Measurements from ENCODE around the gene HSPA1B. TPM values are rescaled to one million over a fixed set of nuclear protein-coding genes. Genes with fewer than 3 reads are reported as not detected.

Gene HSPA1B
- total and polyA plus RNA-seq, 2 of the 4 experiments (the other 2 are of a cell fraction) = 61.1 to 93.6 TPM

- Histone ChIP-seq H3K4ac (ENCODE audit: low read depth, low read length) (no peak overlapping the region), H3K27me3 (ENCODE audit: control insufficient read depth, insufficient read depth, low read length) (no peaks in the 10 kb centered on the region), H3K36me3 (ENCODE audit: control insufficient read depth, insufficient read depth, low read length) (peaks cover 23% of the 10 kb centered on the region), H2AK9ac (replicated peaks; ENCODE audit: low read depth, low read length, poor library complexity) (no peak overlapping the region), H2BK20ac (ENCODE audit: low read depth, low read length) (no peak overlapping the region), H3K79me1 (ENCODE audit: low read depth in 1 of 2, low read length in 2 of 2) (peaks cover 7 to 20% of the 10 kb centered on the region in 2 experiments; a peak in 2 of 4 replicates), H2AK5ac (ENCODE audit: low read depth, low read length) (no peak overlapping the region), H2BK5ac (ENCODE audit: low read depth, low read length, poor library complexity, severe bottlenecking) (no peak overlapping the region), H3K4me1 (ENCODE audit: control insufficient read depth, insufficient read depth, low read length) (peaks cover 4% of the 10 kb centered on the region), H3K27ac (ENCODE audit: insufficient read depth, low read length) (no peak overlapping the region), H3K4me2 (ENCODE audit: low read depth, low read length) (no peak overlapping the region), H4K91ac (ENCODE audit: insufficient read depth, low read depth, low read length) (no peak overlapping the region), H4K8ac (ENCODE audit: low read depth in 2 of 2, low read length in 2 of 2) (no peak overlapping the region), H3K56ac (ENCODE audit: extremely low read depth, insufficient read depth, low read length) (no peak overlapping the region), H3K9me3 (ENCODE audit: control insufficient read depth, insufficient read depth, low read length) (no peaks in the 10 kb centered on the region), H2BK120ac (ENCODE audit: low read depth, low read length) (no peak overlapping the region), H3K9me1 (ENCODE audit: insufficient read depth, low read length) (peaks cover 2% of the 10 kb centered on the region; the same call in 1 of the 2 replicates), H3K14ac (replicated peaks; ENCODE audit: low read depth, low read length) (no peak overlapping the region), H3K4me3 (ENCODE audit: insufficient read depth, low read depth, low read length) (no peak overlapping the region), H3K18ac (ENCODE audit: low read depth, low read length) (no peak overlapping the region), H4K5ac (ENCODE audit: low read depth, low read length) (no peak overlapping the region), H2AFZ (replicated peaks; ENCODE audit: low read length, poor library complexity) (no peak overlapping the region), H3K9ac (ENCODE audit: low read depth, low read length) (no peak overlapping the region), H3K23ac (ENCODE audit: low read depth, low read length) (no peak overlapping the region), H2BK15ac (ENCODE audit: low read depth, low read length) (no peak overlapping the region), H4K20me1 (ENCODE audit: insufficient read depth, low read length) (no peaks in the 10 kb centered on the region)
- TF ChIP-seq MAFK (IDR thresholded peaks at IDR 0.05; ENCODE audit: low read depth, low read length) = no peak
- no peak for TF ChIP-seq MXI1 (IDR thresholded peaks at IDR 0.05; ENCODE audit: borderline replicate concordance, low read depth, low read length)
- TF ChIP-seq, protein P1, sequence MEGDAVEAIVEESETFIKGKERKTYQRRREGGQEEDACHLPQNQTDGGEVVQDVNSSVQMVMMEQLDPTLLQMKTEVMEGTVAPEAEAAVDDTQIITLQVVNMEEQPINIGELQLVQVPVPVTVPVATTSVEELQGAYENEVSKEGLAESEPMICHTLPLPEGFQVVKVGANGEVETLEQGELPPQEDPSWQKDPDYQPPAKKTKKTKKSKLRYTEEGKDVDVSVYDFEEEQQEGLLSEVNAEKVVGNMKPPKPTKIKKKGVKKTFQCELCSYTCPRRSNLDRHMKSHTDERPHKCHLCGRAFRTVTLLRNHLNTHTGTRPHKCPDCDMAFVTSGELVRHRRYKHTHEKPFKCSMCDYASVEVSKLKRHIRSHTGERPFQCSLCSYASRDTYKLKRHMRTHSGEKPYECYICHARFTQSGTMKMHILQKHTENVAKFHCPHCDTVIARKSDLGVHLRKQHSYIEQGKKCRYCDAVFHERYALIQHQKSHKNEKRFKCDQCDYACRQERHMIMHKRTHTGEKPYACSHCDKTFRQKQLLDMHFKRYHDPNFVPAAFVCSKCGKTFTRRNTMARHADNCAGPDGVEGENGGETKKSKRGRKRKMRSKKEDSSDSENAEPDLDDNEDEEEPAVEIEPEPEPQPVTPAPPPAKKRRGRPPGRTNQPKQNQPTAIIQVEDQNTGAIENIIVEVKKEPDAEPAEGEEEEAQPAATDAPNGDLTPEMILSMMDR (conservative IDR thresholded peaks at IDR 0.05; ENCODE audit: low read depth, low read length) = no peak
- TF ChIP-seq RFX5 (IDR thresholded peaks at IDR 0.05; ENCODE audit: low read depth, low read length) = no peak
- no TSS peak for BruUV-seq (replicated peaks)
- CTCF ChIA-PET = no interaction called here
- ATAC-seq (ENCODE audit: low read depth) (no peak), DNase-seq (no peak)
- in situ Hi-C loops (cut with MboI; ENCODE audit: low sequenced_read_pairs) = no loop called here
- dilution Hi-C loops (cut with HindIII; ENCODE audit: low sequenced_read_pairs, unreplicated experiment) = no loop called here
- POLR2A ChIA-PET (ENCODE audit: unreplicated experiment) = no interaction called here
- intact Hi-C loops (cut with micrococcal nuclease) = no loop called here
- 91% methylated on average over 9 of the region's 11 CpGs; no CpG with 5 or more reads in 1 of the 2 experiments for WGBS, 2 experiments (ENCODE audit: extremely low coverage in 2 of 2, insufficient read length in 1 of 2)
Measured at GRCh38 chr6:31859923-31860322, 32.4 kb downstream of the HSPA1B start.

Data from IMR-90 (cell line).